C4-2B (cell line): ENCODE results near the gene ZBTB16.

Experiments used
- CTCF ChIP-seq: fragments of 450-650 bp; conservative IDR thresholded peaks from 2 replicates; pipeline ENCODE4 v1.5.1; 2017; ENCODE audit warnings: mild to moderate bottlenecking
- ZFX ChIP-seq: fragments of 450-650 bp; IDR thresholded peaks from 2 replicates; pipeline ENCODE4 v1.6.1; 2017

- no peak for TF ChIP-seq CTCF
- TF ChIP-seq ZFX, result no peak
Measured at GRCh38 chr11:114182471-114183043, 123.0 kb downstream of the ZBTB16 start.
